CD14-positive monocyte (primary cell): Measurements from ENCODE around the gene RELB. TPM values are rescaled to one million over a fixed set of nuclear protein-coding genes. Genes with fewer than 3 reads are reported as not detected.

Experiments used
- DNase-seq, 3 donors: peaks; one replicate each; pipeline ENCODE4 v3.0.0-alpha.2; 2011 to 2022
- H2AFZ ChIP-seq: 2 replicates; pipeline ENCODE4 v1.6.0; 2012; ENCODE audit warnings: mild to moderate bottlenecking, low read depth, low read length, inconsistent platforms; ENCODE audit not compliant: insufficient read depth, poor library complexity, severe bottlenecking
- H3K27ac ChIP-seq, 2 donors: 1 replicate in 1 of 2; 2 replicates in 1 of 2; pipeline ENCODE4 v1.5.1; 2012 to 2013; ENCODE audit warnings: low read length in 2 of 2, control low read depth in 1 of 2, inconsistent platforms in 1 of 2, low read depth in 1 of 2, mild to moderate bottlenecking in 1 of 2
- H3K27me3 ChIP-seq, 2 donors: one replicate each; pipeline versions ENCODE4 v1.6.0 to v1.6.1; 2011 to 2013; ENCODE audit warnings: low read length in 2 of 2; ENCODE audit not compliant: control insufficient read depth in 2 of 2, insufficient read depth in 2 of 2
- H3K36me3 ChIP-seq, 2 donors: replicated peaks in 1 of 2; 1 replicate in 1 of 2; 2 replicates in 1 of 2; pipeline versions ENCODE4 v1.5.1 to v1.6.1; 2012 to 2013; ENCODE audit warnings: low read length in 2 of 2, control low read depth in 1 of 2, inconsistent platforms in 1 of 2, mild to moderate bottlenecking in 1 of 2; ENCODE audit not compliant: insufficient read depth in 2 of 2, control insufficient read depth in 1 of 2
- H3K4me1 ChIP-seq, 2 donors: 1 replicate in 1 of 2; 2 replicates in 1 of 2; pipeline versions ENCODE4 v1.5.1 to v1.6.1; 2012 to 2013; ENCODE audit warnings: low read length in 2 of 2, control low read depth in 1 of 2, inconsistent platforms in 1 of 2, mild to moderate bottlenecking in 1 of 2, moderate library complexity in 1 of 2; ENCODE audit not compliant: insufficient read depth in 2 of 2, control insufficient read depth in 1 of 2
- H3K4me2 ChIP-seq: replicated peaks from 2 replicates; pipeline ENCODE3; 2012; ENCODE audit warnings: low read length, moderate library complexity, mild to moderate bottlenecking; ENCODE audit not compliant: poor library complexity, severe bottlenecking; ENCODE audit errors: extremely low read depth
- H3K4me3 ChIP-seq, 3 experiments: fragments of 200-600 bp in 1 of 3; sonication (generic) in 1 of 3; replicated peaks in 1 of 3; 1 replicate in 2 of 3; 2 replicates in 1 of 3; pipeline ENCODE4 v1.5.1; 2011 to 2013; ENCODE audit warnings: low read length in 3 of 3, mild to moderate bottlenecking in 3 of 3, control low read depth in 2 of 3, low read depth in 2 of 3, inconsistent platforms in 1 of 3, moderate library complexity in 1 of 3
- H3K79me2 ChIP-seq: 2 replicates; pipeline ENCODE4 v1.6.0; 2012; ENCODE audit warnings: mild to moderate bottlenecking, control low read depth, inconsistent platforms, low read length, moderate library complexity; ENCODE audit not compliant: insufficient read depth
- H3K9ac ChIP-seq: 2 replicates; pipeline ENCODE4 v1.6.0; 2017; ENCODE audit warnings: low read length, mild to moderate bottlenecking; ENCODE audit not compliant: insufficient read depth, poor library complexity, severe bottlenecking
- H3K9me3 ChIP-seq, 2 donors: replicated peaks in 1 of 2; 1 replicate in 1 of 2; 2 replicates in 1 of 2; pipeline versions ENCODE4 v1.5.1 to v1.6.1; 2012 to 2013; ENCODE audit warnings: low read length in 2 of 2, control low read depth in 1 of 2; ENCODE audit not compliant: control insufficient read depth in 1 of 2, insufficient read depth in 1 of 2
- H4K20me1 ChIP-seq: 2 replicates; pipeline ENCODE4 v1.6.0; 2012; ENCODE audit warnings: mild to moderate bottlenecking, low read length, control low read depth, moderate library complexity; ENCODE audit not compliant: insufficient read depth
- H3K27ac Mint-ChIP-seq, 7 donors: one replicate each; pipeline ENCODE4 v1.8.0; 2020; ENCODE audit warnings: mild to moderate bottlenecking in 7 of 7, mixed read lengths in 7 of 7, moderate library complexity in 6 of 7, inconsistent platforms in 2 of 7
- H3K27me3 Mint-ChIP-seq, 3 donors: one replicate each; pipeline ENCODE4 v1.8.0; 2021 to 2022; ENCODE audit warnings: low read depth in 3 of 3, mild to moderate bottlenecking in 3 of 3, mixed read lengths in 3 of 3, moderate library complexity in 3 of 3, inconsistent platforms in 1 of 3
- H3K36me3 Mint-ChIP-seq, 2 donors: one replicate each; pipeline ENCODE4 v1.8.0; 2020; ENCODE audit warnings: mixed read lengths in 2 of 2, inconsistent platforms in 1 of 2, mild to moderate bottlenecking in 1 of 2
- H3K4me1 Mint-ChIP-seq: one replicate; pipeline ENCODE4 v1.8.0; 2020; ENCODE audit warnings: mild to moderate bottlenecking, mixed read lengths
- H3K4me3 Mint-ChIP-seq, 2 donors: one replicate each; pipeline ENCODE4 v1.8.0; 2020; ENCODE audit warnings: mild to moderate bottlenecking in 2 of 2, mixed read lengths in 2 of 2, moderate library complexity in 1 of 2
- H3K9me3 Mint-ChIP-seq, 7 donors: one replicate each; pipeline ENCODE4 v1.8.0; 2020 to 2022; ENCODE audit warnings: mixed read lengths in 7 of 7, mild to moderate bottlenecking in 6 of 7, moderate library complexity in 6 of 7, inconsistent platforms in 2 of 7
- CTCF ChIP-seq: fragments of 200-600 bp; IDR thresholded peaks from one replicate; pipeline ENCODE4 v1.8.0; 2022; ENCODE audit warnings: antibody characterized with exemption, mild to moderate bottlenecking
- WGBS: methylation state at CpG from one replicate; pipeline ENCODE4 v1.1.5; 2013; ENCODE audit warnings: missing lambda C conversion rate; ENCODE audit not compliant: insufficient coverage; 5-methylcytosine and 5-hydroxymethylcytosine counted together
- intact Hi-C, 2 donors: fragments of 100-400 bp; cut with micrococcal nuclease; formaldehyde crosslinking; loops; one replicate each; pipeline versions ENCODE4 v1.15.0 to v1.15.1; 2023
- polyA plus RNA-seq, 3 donors: library from polyadenylated mRNA; depleted of rRNA in 1 of 3; unstranded in 2 of 3; stranded (reverse) in 1 of 3; fragments of 300-500 nt in 2 of 3; fragments of >200 nt in 1 of 3; fragmentation: Illumina TruSeq in 2 of 3; gene quantifications; 1 replicate in 2 of 3; 2 replicates in 1 of 3; pipeline ENCODE4 v1.2.3, GENCODE V29; 2012 to 2021

RELB gene
- polyA plus RNA-seq, 3 donors, result 32.3 to 35.0 (median 34.4) TPM

- H3K27ac Mint-ChIP-seq, result peak within 1 kb of the TSS; percentile 87 to 95 (median 94)
- H4K20me1 ChIP-seq, result peaks cover 72% of the 10 kb centered on the region
- H3K79me2 ChIP-seq, result peaks cover 88% of the 10 kb centered on the region
- H3K36me3 Mint-ChIP-seq, result peaks cover 12 to 23% of the 10 kb centered on the region in 2 donors
- H3K4me3 ChIP-seq, result peak within 1 kb of the TSS; percentile 67 to 91 (median 86)
- H3K4me2 ChIP-seq, result peak within 1 kb of the TSS; percentile 93
- no peaks in the 10 kb centered on the region for H3K27me3 ChIP-seq
- H3K9me3 Mint-ChIP-seq, result no peaks in the 10 kb centered on the region
- H3K4me1 ChIP-seq, result peaks cover 44 to 59% of the 10 kb centered on the region in 2 donors
- peaks cover 15 to 18% of the 10 kb centered on the region in 2 donors for H3K36me3 ChIP-seq
- peaks cover 0 to 2% (median 0%) of the 10 kb centered on the region in 3 donors for H3K27me3 Mint-ChIP-seq
- H2AFZ ChIP-seq, result peak within 1 kb of the TSS; percentile 90
- no peaks in the 10 kb centered on the region for H3K9me3 ChIP-seq
- WGBS, result under 1% methylated on average over 72 of the region's 81 CpGs
- peak within 1 kb of the TSS; percentile 81 for H3K9ac ChIP-seq
- peak within 1 kb of the TSS; percentile 89 to 93 for H3K4me3 Mint-ChIP-seq
- peak; percentile 52 to 57 (median 55) for DNase-seq
- intact Hi-C loops, result loop anchor here in 1 of 2 donors (5.0 kb wide), 1 partner anchor 101 kb away; the partner anchor contains the start of genes BLOC1S3 and TRAPPC6A
- no peak for TF ChIP-seq CTCF
- peak within 1 kb of the TSS; percentile 84 to 85 for H3K27ac ChIP-seq
- H3K4me1 Mint-ChIP-seq, result peaks cover 48% of the 10 kb centered on the region
Observed at GRCh38 chr19:45076029-45076850, 75.0 kb downstream of the RELB start, which contains the start of gene ZNF296. Gene ZNF296, minus strand, starts transcription at chr19:45076478. Its CDS starts 105 bp downstream, at chr19:45076373.

- Mint-ChIP-seq H3K9me3 (no peaks in the 10 kb centered on the region), H3K27me3 (peaks cover 0 to 2% (median 0%) of the 10 kb centered on the region in 3 donors), H3K4me1 (peaks cover 48% of the 10 kb centered on the region), H3K27ac (peak overlapping the region; percentile 75 to 94 (median 91)), H3K36me3 (peaks cover 14 to 23% of the 10 kb centered on the region in 2 donors), H3K4me3 (peak overlapping the region; percentile 89 to 93)
- H3K4me3 ChIP-seq, result peak overlapping the region; percentile 67 to 91 (median 86)
- 85% methylated on average over 8 of the region's 15 CpGs for WGBS
- no peaks in the 10 kb centered on the region for H3K9me3 ChIP-seq
- no peak for DNase-seq
- peaks cover 67% of the 10 kb centered on the region for H4K20me1 ChIP-seq
- H3K9ac ChIP-seq, result peak overlapping the region; percentile 81
- H3K79me2 ChIP-seq, result peaks cover 91% of the 10 kb centered on the region
- intact Hi-C loops, result loop anchor here in 1 of 2 donors (5.0 kb wide), 1 partner anchor 100 kb away; the partner anchor contains the start of genes BLOC1S3 and TRAPPC6A
- peaks cover 44 to 59% of the 10 kb centered on the region in 2 donors for H3K4me1 ChIP-seq
- H3K36me3 ChIP-seq, result peaks cover 11 to 13% of the 10 kb centered on the region in 2 donors
- no peak for TF ChIP-seq CTCF
- H3K27ac ChIP-seq, result peak overlapping the region; percentile 56 to 85
- H2AFZ ChIP-seq, result peak overlapping the region; percentile 90
- H3K27me3 ChIP-seq, result no peaks in the 10 kb centered on the region
- peak overlapping the region; percentile 93 for H3K4me2 ChIP-seq
Observed at GRCh38 chr19:45076851-45077730, 75.8 kb downstream of the RELB start.
